Stimulated activated CD8-positive, alpha-beta memory T cell treated with anti-CD3 and anti-CD28 coated beads, Interleukin-7, amount 100 ng/mL, for 24 hours (primary cell): ENCODE data around the gene EIF3I.

Experiments
- DNase-seq: peaks from one replicate; pipeline ENCODE4 v3.0.0-alpha.2; 2020; ENCODE audit warnings: low read depth

Gene EIF3I

DNA sequence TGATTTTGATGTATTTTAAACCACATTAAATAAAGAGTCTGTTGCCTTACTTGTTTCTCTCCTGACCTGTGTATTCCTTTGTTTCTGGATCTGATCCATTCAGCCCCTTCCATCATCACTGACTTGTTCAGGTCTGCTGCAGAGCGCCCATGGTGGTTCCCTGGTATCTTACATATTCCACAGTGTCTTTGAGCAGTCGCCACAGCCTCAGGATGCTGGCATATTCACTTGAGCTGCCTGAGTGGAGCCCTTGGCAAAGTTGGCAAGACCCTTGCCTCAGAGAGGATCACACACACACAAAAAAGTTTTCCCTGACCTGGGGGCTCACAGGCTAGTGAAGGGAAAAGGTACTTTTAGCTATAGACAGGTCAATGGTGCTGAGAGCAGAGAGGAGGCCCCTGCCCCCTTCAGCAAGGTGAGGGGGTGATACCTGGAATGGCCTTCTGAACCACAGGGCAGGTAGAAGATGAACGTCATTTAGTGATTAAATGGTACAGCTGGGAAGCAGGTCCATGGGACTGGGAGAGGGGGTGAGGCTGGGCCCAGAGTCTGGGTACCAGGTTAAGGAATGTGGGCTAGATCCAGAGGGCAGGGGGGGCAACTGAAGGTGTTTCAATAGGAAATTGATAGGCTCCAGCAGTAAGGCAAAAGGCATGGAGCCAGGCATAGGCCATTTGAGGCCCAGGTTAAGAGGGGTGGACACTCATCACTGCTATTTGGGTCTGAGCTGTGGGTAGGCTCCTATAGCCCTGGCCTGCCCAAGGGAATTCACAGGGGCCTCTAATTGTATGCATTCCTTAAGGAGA is 23.8 kb upstream of the EIF3I start:
- no peak for DNase-seq

DNA sequence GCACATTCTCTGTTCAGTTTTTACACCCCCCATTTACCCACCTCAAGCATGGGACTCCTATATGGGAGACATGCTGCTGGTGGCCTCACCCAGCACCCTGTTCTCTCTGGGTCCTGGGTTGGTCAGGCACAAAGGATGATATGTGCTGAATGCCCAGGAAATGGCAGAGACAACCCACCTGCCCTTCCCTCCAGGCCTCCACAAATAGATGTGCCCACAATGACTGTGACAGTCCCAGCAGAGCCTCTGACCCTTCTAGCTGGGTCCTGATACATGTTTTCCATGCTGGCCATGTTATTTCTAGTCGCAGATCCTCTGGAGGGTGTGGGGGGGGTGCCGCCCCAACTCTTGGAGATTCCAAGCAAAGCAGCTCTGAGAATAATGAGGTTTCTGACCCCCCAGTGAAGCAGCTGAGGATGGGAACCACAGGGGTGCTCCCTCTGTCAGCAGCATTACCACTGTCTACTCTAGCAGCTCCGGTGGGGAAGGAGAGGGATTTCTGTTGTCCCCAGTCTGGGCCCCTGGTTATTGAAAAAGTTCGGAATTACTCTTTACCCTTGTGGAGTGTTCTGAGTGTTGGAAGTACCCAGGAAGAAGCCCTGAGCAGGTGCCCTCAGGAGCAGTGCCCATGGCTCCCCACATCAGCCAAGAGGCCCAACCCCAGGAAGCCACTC is 23.0 kb upstream of the EIF3I start:
- DNase-seq = no peak

DNA sequence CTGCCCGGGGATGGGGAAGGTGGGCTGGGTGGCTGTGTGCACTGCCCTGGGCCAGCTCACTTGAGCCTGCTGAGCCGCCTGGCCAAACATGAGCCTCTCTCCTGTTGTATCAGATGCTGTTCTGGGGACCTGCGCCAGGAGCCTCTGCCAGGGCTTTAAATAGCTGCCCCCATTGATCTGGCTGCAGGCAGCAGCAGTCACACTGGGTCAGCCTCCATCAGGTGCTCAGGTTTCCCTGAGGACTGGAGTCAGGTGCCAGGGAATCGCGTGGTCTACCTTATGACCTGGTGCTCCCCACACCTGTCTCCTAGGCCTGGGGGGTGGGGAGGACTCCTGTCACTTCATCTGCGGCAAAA is 22.5 kb upstream of the EIF3I start:
- no peak for DNase-seq

DNA sequence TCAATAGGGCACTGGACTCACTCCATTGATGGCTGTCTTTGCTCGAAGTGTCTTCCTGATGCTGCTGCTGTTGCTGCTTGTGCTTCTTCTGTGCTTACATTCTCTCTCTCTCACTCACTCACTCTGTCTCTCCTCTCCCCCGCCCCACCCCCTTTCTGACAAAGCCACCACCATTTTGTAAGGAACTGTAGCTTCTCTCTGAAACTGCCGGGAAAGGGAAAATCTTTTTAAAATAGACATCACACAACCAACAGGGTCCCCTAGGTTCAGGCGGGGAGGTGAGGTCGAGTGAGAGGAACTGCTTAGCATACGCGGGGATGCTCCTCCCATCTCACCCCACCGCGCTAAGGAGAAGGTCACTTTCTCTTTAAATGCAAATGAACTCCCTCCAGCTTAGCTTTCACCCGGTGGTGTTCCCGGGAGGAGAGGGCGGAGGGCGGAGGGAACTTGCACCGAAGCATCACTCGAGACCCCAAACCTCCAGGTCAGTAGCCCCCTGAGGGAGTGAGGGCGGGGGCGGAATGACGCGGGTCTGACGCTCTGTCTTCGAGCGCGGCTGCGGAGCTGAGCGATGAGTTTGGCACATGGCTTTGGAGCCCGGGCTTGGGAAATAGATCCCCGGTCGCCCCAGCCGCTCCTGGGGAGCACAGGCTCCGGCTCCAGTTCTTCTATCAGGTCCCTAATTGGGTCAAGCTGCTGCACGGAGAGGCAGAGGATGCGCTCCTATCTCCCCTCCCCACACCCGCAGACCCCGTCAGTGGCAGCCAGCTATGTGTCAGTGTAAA is 21.8 kb upstream of the EIF3I start, which contains the start of gene CCDC28B:
Gene CCDC28B, plus strand, starts transcription at position 370 of the 785 bp plus-strand sequence. CDS start 1,341 bp downstream, outside the sequence.
- peak; percentile 29 for DNase-seq

DNA sequence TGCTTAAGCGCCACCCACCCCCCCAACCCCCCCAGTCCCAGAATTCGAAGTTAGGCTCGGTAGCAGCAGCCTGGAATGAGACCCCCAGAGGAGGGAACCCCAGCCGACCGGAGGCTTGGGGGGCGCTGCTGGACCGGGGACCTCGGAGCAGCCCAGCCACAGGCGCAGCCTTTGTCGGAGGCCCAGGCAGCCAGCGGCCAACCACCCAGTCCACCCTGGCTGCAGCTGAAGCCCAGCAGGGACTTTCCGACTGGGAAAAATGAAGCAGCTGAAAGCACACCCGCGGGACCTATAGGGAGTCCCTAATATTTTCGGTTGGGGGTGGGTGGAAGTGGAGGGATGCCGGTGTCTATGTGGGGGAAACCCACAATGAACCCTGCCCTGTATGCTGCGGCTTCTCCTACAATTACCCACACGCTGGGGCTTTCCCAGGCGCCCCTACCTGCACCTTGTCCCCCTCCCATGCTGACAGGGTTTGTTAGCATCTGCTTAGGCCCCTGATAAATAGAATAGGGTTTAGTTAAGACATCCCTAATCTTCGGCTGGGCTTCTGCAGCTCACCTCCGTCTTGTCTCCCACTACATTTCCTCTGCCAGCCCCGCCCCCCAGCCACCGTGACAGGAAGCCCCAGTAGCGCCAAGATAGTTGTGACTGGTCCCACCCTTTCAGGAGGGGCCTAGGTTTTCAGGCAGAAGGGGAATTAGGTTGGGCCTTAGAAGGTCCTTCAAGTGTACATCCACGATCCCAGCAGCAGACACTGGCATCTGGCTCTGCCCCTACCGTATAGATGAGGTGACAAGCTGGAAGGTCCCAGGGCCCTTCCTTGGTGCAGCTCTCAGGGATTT is 21.0 kb upstream of the EIF3I start:
- peak; percentile 66 for DNase-seq

DNA sequence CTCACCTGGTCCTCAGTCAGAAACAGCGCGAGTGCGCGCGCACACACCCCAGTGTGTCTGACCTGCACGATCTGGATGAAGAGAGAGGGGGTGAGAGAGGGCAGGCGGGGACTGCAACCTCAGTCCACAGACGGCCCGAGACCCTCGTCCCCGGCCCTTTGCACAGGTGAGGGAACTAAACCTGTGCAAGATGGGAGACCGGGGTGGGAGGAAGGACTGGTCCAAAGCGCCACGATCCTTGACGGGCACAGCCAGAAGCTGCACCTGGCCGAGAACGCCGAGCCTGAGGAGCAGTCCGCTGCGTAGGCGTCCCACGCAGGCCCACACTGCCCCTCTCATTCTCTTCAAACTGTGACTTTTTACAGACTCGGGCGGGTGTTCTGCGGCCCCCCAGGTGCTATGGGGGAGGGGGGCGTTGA is 17.3 kb upstream of the EIF3I start:
- DNase-seq = no peak

DNA sequence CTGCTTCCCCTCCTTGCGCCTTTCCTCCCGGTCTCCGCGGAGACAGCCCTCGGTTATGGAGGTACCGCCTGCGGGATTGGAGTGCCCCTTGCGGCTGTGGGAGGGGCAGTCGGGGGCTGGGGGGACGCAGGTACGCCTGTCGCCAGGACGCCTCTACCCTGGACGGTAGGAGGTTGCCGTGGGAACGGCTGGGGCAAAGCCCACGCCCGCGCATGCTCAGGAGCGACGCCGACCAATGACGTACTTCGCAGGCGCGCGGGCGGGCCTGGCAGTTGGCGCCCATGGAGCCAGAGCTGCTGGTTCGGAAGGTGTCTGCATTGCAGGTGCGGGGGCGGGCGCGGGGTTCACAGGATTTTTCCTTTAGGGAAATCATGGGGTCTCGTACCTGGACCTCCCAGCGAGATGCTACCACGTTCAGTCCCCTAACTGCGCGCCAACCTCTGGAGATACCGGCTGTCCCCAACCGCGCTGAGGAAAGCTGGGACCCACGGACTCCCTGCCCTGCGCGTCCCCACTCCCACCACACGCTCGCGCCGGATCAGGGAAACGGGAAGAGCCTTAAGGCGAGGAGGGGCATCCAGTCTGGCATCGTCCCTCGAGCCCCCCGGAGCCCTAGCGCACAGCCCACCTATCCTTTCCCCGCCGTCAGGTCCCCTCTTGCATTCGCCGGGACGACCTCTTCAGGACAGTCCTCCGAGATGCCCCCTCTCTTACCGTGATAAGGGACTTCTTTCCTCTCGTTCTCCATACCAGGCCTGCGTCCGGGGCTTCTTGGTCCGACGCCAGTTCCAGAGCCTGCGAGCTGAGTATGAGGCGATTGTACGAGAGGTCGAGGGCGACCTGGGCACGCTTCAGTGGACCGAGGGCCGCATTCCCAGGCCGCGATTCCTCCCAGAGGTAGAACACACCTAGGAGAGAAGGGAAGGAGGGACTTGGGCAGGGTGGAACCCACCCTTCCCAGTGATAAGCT is 16.5 kb upstream of the EIF3I start, which contains the start of gene IQCC:
Gene IQCC, plus strand, starts transcription at position 271 of the 970 bp plus-strand sequence. Its CDS starts 11 bp downstream, at position 282.
- peak; percentile 72 for DNase-seq

DNA sequence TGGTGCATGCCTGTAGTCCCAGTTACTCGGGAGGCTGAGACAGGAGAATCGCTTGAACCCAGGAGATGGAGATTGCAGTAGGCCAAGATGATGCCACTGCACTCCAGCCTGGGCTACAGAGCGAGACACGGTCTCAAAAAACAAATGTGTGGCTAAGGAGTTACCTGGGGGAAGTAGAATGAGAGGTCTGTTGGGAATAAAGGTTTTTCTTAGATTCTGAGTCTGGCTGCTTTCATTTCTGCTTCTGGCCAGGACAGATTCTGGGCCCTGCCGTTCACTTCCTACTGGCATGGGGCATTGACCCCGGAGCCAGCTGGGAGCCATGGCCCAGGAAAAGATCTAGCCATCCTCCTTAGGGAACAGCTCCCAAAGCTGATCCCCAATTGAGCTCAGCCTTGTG is 13.7 kb upstream of the EIF3I start:
- DNase-seq = no peak

DNA sequence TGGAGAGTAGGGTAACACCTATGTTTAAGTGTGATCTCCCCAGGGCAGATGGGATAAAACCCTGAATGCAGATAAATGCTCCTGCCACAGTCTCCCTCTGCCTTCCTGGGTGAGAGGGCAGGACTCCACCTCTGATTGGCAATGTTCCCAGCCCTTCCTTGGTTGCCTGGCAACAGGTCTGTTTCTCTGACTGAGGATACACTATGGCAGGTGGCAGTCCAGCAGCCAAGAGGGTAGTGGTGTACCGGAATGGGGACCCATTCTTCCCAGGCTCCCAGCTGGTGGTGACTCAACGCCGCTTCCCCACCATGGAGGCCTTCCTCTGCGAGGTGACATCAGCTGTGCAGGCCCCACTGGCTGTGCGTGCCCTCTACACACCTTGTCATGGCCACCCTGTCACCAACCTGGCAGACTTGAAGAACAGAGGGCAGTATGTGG is 13.3 kb upstream of the EIF3I start, which contains the start of gene DCDC2B:
Gene DCDC2B, plus strand, starts transcription at position 199 of the 438 bp plus-strand sequence. Its CDS starts 5 bp downstream, at position 204.
- DNase-seq = no peak

DNA sequence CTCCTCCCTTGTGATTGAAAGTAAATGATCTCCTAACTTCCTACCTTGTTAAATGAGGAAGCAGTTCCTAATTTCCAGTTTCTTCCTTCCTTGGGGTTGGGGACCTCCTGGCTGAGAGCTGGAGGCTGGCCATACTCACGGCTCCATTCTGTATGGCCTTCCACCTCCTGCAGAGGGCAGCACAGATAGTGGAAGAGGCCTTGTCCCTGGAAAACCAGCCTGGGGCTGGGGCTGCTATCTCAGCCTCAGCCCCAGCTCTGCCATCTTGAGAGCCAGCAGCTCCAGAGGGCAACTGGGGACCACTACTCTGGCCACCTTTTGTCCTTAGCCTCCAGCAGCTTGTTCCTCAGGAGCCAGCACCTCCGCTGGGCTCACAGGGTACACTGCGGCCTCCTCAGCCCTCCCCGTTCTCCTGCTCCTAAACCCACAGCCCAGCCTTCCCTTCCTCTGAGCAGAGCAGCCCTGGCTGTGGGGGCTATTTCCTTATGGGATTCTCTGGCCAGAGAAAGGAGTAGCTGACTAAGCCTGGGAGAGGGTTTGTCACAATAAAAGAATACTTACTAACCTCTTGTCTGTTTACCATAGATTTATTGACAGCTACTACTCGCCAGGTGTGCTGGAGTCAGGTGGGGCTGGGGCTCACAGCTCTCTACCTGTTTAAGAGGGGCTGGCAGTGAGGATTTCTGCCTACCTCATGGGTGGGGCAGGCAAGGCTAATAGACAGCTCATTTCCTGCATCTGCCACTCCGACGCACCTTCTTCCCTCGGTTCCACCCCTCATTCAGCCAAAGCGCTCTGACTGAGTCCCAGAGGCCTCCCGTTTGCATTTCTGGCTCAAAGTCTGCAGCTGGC is 6.4 kb upstream of the EIF3I start:
- DNase-seq = no peak

DNA sequence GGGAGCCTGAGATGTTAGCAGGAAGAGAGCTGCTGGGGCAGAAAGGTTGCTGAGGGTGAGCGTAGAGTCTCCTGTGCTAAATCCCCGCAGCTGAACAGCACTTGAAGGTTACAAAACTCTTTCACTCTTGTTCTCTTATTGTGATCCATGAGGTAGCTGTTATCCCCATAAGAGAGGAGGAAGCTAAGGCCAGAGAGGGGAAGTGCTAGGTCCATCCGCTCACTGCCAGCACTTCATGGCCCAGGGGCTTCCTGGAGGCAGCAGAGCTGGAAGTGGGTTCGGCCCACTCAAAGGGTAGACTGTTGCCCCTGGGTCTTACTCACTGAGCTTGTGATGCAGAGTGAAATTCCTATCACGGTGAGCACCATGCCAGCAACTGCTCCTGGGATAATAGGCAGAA is 5.6 kb upstream of the EIF3I start:
- no peak for DNase-seq

DNA sequence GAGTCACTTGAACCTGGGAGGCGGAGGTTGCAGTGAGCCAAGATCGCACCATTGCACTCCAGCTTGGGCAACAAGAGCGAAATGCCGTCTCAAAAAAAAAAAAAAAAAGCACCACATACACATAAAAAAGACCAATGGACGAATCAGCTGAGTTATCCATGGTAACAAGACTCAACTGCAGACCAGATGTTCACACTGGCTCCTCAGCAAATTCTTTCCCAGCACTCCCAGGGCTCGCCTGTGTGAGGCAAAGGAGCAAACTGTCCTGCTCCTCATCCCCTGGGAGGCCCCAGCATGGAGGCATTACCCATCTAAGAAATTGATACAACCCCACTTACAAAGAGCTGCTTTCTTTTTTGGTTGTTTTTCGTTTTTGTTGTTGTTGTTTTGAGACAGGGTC is 3.2 kb upstream of the EIF3I start:
- no peak for DNase-seq

DNA sequence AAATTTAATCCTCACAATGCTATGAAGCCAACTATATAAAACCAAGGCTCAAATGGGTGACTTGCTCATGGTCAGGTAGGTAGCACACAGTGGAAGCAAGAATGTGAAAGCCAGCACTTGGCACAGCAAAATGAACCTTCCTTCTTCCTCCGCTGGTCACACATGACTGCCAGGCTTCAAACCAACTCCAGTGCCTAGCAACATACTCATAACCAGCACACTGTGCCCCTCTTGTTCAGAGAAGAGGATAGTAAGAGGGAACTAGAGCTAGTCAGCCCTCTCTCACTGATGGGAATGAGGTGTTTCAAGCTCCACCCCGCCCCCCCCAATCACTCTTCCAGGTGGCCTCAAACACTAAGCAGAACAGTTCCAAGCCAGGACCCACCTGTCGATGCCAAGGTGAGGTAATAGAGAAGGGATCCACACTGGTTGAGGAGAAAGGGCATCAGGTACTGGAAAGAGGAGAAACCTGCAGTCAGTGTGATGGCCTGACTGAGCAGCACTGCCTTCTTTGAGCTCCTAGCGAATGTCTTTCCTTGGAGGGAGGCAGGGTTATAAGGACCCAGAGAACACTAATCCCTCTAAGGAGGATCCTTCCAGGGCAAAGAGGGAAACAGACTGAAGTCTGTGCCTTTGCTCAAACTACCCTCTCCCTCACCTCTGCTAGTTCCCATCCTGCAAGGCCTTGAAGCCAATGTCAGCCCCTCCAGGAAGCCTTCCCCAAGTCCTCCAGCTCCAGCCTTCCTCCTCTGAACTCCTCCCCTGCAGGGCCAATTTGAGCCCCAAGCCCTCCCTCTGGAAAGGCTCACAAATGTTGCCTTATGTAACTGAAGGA is 1.2 kb upstream of the EIF3I start:
- DNase-seq = no peak

DNA sequence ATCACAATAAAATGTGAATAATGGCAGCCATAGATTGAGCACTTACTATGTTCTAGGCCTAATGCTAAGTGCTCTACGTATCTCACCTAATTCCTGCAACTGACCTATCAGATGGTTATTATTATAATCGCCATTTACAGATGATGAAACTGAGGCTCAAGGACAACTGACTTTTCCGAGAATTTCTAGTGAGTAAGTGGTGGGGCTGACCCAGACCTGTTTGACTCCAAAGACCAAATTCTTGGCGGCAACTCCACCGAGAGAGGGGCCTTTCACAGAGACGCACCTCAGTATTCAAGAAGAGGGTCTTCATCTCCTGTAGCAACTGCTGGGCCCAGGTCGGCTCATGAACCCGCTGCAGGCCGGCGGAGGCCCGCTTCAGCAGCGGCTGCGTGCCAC is 627 bp upstream of the EIF3I start:
- DNase-seq = no peak

DNA sequence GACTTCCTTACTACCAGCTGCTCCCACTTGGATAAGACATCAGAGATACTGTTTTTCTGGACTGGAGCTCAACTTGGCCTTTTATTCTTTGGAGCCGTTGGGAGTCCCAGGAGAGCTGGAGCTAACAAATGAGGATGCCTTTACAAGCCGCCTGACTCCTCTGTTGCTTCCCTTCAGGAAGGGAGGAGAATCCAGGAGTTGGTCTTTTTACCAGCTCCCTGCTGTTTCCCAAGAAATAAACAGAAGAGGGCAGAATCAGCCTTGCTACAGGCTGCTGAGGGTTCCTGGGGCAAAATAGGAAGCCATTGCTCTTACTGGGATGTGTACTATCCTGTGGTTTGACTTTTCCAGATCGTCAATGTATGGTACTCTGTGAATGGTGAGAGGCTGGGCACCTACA is 1.5 kb downstream of the EIF3I start:
- DNase-seq = no peak

DNA sequence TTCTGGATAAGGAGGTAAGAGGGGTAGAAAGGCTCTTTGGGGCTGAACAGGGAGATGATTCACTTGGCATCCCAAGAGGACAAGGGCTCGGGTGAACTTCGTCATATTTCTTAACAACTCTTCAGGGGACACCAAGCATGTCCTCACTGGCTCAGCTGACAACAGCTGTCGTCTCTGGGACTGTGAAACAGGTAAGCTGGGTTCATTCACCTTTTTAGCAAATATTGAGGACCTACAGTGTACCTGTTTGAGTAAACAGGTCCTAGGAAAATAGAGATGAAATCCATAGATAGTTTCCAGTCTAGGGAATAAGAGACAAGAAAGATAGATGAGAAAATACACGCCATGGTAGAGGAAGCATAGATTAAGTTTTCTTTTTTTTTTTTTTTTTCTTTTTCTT is 2.1 kb downstream of the EIF3I start:
- no peak for DNase-seq

DNA sequence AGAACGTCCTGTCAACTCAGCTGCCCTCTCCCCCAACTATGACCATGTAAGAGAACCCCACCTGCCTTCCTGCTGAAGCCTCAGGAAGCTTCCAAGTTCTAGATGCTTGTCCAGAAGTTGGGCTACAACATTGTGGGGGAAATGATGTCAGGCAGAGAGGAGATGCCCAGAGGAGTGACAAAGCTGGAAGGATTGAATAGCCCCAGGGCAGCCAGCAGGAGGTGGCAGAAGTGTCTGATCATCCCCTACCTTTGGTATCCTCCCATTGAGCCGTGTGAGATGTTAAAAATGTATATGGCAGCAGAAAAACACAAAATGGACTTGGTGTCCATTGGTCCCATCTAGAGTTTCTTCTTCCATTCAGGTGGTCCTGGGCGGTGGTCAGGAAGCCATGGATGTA is 6.6 kb downstream of the EIF3I start:
- no peak for DNase-seq

DNA sequence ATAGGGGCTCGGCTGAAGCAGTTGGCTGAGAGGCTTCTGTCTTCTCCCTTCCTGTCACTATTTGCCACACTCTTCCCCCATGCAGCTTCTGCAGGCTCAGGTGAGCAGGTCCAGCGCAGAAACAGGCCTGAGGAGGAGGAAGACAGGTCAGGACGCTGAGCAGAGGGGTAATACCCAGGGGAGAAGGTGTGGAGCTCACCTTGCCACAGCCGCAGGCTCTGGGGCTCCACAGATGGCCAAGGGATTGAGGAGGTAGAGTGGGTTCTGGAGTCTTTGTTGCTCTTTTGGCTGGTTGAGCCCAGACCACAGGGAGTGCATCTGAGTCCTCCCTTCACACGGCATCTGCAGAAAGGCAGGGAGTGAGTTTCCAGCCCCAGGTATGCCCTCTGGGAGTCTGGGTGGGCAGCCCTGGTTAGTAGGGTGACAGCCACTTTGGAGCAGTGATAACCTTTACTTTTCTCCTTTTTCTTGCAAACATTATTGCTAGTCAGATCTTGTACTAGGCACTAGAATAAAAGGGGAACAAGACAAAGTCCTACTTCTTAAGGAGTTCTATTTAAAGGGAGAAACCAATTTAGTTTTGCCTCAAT is 9.7 kb downstream of the EIF3I start:
- DNase-seq = no peak
